ENCODE measurements around the gene BAG5.

The BAG5 gene

DNA sequence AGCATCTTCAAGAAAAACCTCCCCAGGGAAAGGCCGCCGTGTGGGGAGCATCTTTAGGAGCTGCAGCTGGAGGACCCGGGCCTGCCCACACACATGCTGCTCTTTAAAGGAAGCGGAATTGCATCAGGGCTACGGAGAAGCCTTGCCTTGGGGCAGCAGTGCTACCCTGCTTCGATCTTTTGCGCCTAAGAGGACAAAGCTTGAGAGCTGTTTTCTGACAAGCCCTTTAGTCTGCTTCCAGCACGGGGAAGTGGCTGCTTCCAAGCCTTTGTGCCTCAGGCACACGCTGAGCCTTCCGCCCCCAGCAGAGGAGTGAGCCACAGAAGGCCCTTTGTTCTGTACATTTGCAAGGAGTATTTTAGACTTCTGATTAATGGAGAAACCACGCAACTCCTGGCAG is 31.8 kb upstream of the BAG5 start:
- TF ChIP-seq, protein P1, sequence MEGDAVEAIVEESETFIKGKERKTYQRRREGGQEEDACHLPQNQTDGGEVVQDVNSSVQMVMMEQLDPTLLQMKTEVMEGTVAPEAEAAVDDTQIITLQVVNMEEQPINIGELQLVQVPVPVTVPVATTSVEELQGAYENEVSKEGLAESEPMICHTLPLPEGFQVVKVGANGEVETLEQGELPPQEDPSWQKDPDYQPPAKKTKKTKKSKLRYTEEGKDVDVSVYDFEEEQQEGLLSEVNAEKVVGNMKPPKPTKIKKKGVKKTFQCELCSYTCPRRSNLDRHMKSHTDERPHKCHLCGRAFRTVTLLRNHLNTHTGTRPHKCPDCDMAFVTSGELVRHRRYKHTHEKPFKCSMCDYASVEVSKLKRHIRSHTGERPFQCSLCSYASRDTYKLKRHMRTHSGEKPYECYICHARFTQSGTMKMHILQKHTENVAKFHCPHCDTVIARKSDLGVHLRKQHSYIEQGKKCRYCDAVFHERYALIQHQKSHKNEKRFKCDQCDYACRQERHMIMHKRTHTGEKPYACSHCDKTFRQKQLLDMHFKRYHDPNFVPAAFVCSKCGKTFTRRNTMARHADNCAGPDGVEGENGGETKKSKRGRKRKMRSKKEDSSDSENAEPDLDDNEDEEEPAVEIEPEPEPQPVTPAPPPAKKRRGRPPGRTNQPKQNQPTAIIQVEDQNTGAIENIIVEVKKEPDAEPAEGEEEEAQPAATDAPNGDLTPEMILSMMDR (conservative IDR thresholded peaks at IDR 0.05; ENCODE audit: low read depth, low read length) = no peak
- Histone ChIP-seq H3K36me3 (ENCODE audit: insufficient read depth) (no peaks in the 10 kb centered on the region), H3K27me3 (ENCODE audit: insufficient read depth, low read depth) (no peaks in the 10 kb centered on the region), H3K9ac (no peak overlapping the region), H3K4me3 (IDR thresholded peaks at IDR 0.05; ENCODE audit: insufficient read depth, low read depth, low read length) (no peak overlapping the region), H4K20me1 (ENCODE audit: insufficient read depth) (no peaks in the 10 kb centered on the region), H2AFZ (ENCODE audit: low read depth) (no peak overlapping the region), H3K27ac (no peak overlapping the region), H3K4me1 (ENCODE audit: low read depth, poor library complexity, severe bottlenecking) (no peaks in the 10 kb centered on the region), H3K4me2 (no peak overlapping the region), H3K79me2 (ENCODE audit: insufficient read depth, low read depth) (no peaks in the 10 kb centered on the region)

- no peaks in the 10 kb centered on the region for H3K4me1 ChIP-seq (ENCODE audit: low read depth, poor library complexity, severe bottlenecking)
- no peaks in the 10 kb centered on the region for H3K27me3 ChIP-seq (ENCODE audit: insufficient read depth, low read depth)
- H3K9ac ChIP-seq = no peak overlapping the region
- no peak overlapping the region for H2AFZ ChIP-seq (ENCODE audit: low read depth)
- TF ChIP-seq, protein P1 (conservative IDR thresholded peaks at IDR 0.05; ENCODE audit: low read depth, low read length) = no peak
- H3K4me3 ChIP-seq (IDR thresholded peaks at IDR 0.05; ENCODE audit: insufficient read depth, low read depth, low read length) = no peak overlapping the region
- H3K79me2 ChIP-seq (ENCODE audit: insufficient read depth, low read depth) = no peaks in the 10 kb centered on the region
- no peak overlapping the region for H3K4me2 ChIP-seq
- no peak overlapping the region for H3K27ac ChIP-seq
- no peaks in the 10 kb centered on the region for H4K20me1 ChIP-seq (ENCODE audit: insufficient read depth)
- H3K36me3 ChIP-seq (ENCODE audit: insufficient read depth) = no peaks in the 10 kb centered on the region
Measured at GRCh38 chr14:103593577-103593976, 31.1 kb upstream of the BAG5 start.

DNA sequence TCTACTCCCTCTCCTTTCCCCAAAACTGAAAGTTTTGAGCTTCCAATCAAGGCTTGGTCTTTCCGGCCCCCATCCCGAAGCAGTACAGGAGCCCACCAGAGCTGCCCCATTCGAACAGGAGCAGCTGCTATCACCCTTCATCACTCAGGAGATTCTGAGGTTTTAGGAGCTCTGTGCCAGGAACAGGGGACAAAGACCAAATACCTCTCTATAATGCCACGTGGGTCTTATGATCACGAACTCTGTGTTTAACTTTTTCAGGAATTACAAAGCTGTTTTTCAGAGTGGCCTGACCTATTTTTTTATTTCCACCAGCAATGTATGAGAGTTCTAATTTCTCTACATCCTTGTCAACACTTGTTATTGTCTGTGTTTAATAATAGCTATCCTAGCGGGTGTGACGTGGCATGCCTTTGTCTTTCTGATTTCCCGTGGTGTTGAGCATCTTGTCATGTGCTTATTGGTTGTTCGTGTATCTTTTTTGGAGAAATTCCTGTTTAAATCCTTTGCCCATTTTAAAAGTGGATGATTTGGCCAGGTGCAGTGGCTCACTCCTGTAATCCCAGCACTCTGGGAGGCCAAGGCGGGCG is 22.0 kb upstream of the BAG5 start:
- Histone ChIP-seq H3K9ac (no peak overlapping the region), H3K4me2 (no peak overlapping the region), H3K27me3 (ENCODE audit: insufficient read depth, low read depth) (no peaks in the 10 kb centered on the region), H4K20me1 (ENCODE audit: insufficient read depth) (no peaks in the 10 kb centered on the region), H3K4me1 (ENCODE audit: low read depth, poor library complexity, severe bottlenecking) (no peaks in the 10 kb centered on the region), H3K27ac (no peak overlapping the region), H3K4me3 (IDR thresholded peaks at IDR 0.05; ENCODE audit: insufficient read depth, low read depth, low read length) (no peak overlapping the region), H3K36me3 (ENCODE audit: insufficient read depth) (no peaks in the 10 kb centered on the region), H3K79me2 (ENCODE audit: insufficient read depth, low read depth) (no peaks in the 10 kb centered on the region), H2AFZ (ENCODE audit: low read depth) (no peak overlapping the region)
- TF ChIP-seq, protein P1 (conservative IDR thresholded peaks at IDR 0.05; ENCODE audit: low read depth, low read length) = no peak

DNA sequence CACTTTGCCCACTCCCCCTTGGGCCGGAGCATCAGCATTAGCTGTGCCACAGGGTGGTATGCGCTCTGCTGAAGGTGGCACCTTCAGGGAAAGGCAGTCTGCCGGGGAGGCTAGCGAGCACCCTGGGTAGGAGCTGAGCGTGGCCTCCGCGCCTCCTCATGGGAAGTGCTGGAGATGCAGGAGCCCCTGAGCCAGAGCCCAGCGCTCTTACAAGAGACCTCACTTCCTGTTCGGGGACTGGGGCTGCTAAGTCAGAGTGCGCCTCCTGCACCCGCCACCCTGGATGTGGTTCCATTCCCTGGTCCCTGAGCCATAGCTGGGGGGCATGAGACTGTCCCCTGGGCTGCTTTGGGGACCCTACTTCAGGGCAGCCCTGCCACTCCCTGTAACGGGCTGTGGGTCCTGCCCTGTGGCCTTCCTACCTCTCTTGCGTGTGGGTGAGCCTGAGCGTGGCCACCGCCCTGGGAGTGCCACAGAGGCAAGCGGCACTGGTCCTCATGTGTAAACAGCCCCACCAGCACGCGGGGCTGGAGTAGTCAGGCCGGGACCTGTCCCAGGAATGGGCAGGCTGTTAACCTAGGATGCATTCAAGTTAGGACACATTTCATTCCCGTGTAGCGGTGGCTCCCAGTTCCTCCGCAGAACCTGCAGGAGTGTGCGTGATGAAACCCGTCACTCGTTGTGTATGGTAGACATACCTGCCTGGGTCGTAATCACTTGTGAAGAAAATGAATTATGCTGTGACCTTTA is 19.7 kb upstream of the BAG5 start:
- Histone ChIP-seq H3K4me3 (IDR thresholded peaks at IDR 0.05; ENCODE audit: insufficient read depth, low read depth, low read length) (no peak overlapping the region), H3K4me2 (no peak overlapping the region), H4K20me1 (ENCODE audit: insufficient read depth) (no peaks in the 10 kb centered on the region), H3K9ac (no peak overlapping the region), H3K4me1 (ENCODE audit: low read depth, poor library complexity, severe bottlenecking) (no peaks in the 10 kb centered on the region), H3K27me3 (ENCODE audit: insufficient read depth, low read depth) (no peaks in the 10 kb centered on the region), H3K27ac (no peak overlapping the region), H3K36me3 (ENCODE audit: insufficient read depth) (no peaks in the 10 kb centered on the region), H2AFZ (ENCODE audit: low read depth) (no peak overlapping the region), H3K79me2 (ENCODE audit: insufficient read depth, low read depth) (no peaks in the 10 kb centered on the region)
- TF ChIP-seq, protein P1 (conservative IDR thresholded peaks at IDR 0.05; ENCODE audit: low read depth, low read length) = no peak

All from KMS-11 (cell line).